ENCODE data around the gene GALNT2. TPM values are rescaled to one million over a fixed set of nuclear protein-coding genes. Genes with fewer than 3 reads are reported as not detected.

GALNT2 gene
- total and polyA plus RNA-seq, 9 of the 15 experiments (the other 6 are each of a cell fraction or from before 2014, with no cell fraction given), result 1.6 to 106 (median 51.9) TPM

GRCh38 chr1:230067419-230067870, 407 bp downstream of the GALNT2 start (continued):
- TF ChIP-seq ZBTB40 (IDR thresholded peaks at IDR 0.05) (0 out of 2 replicates have a peak, but pooled peaks have one; percentile 40), ZBTB40 (CRISPR knock-in tag; IDR thresholded peaks at IDR 0.05) (no peak), NR2C2 (CRISPR knock-in tag; IDR thresholded peaks at IDR 0.05) (peak; percentile 23; the same call in 1 of the 2 replicates), NR2C2 (tag; IDR thresholded peaks at IDR 0.05) (no peak), ETV6 (IDR thresholded peaks at IDR 0.05; ENCODE audit: borderline replicate concordance in 1 of 2, low read depth in 2 of 2, low read length in 1 of 2) (no peak), ETV6 (CRISPR knock-in tag; IDR thresholded peaks at IDR 0.05; ENCODE audit: borderline replicate concordance) (0 out of 2 replicates have a peak, but pooled peaks have one; percentile 48), LARP7 (IDR thresholded peaks at IDR 0.05) (no peak), ZC3H4 (CRISPR knock-in tag; IDR thresholded peaks at IDR 0.05; ENCODE audit: borderline replicate concordance) (no peak), ZNF511 (CRISPR knock-in tag; IDR thresholded peaks at IDR 0.05) (0 out of 2 replicates have a peak, but pooled peaks have one; percentile 1), ZNF263 (CRISPR knock-in tag; IDR thresholded peaks at IDR 0.05; ENCODE audit: borderline replicate concordance) (peak; percentile 9; the same call in 1 of the 2 replicates), ZNF445 (CRISPR knock-in tag; IDR thresholded peaks at IDR 0.05; ENCODE audit: low read depth) (no peak), KAT7 (CRISPR knock-in tag; IDR thresholded peaks at IDR 0.05; ENCODE audit: borderline replicate concordance) (0 out of 2 replicates have a peak, but pooled peaks have one; percentile 70), ZEB2 (IDR thresholded peaks at IDR 0.05) (no peak)
- TF ChIP-seq, protein P1, sequence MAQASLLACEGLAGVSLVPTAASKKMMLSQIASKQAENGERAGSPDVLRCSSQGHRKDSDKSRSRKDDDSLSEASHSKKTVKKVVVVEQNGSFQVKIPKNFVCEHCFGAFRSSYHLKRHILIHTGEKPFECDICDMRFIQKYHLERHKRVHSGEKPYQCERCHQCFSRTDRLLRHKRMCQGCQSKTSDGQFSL (CRISPR knock-in tag; IDR thresholded peaks at IDR 0.05), result peak; percentile 75
- TF ChIP-seq, protein P1 (tag; IDR thresholded peaks at IDR 0.05), result peak in 1 of 2 experiments; percentile 61; a peak in 1 of 4 replicates
- TF ChIP-seq, protein P2, sequence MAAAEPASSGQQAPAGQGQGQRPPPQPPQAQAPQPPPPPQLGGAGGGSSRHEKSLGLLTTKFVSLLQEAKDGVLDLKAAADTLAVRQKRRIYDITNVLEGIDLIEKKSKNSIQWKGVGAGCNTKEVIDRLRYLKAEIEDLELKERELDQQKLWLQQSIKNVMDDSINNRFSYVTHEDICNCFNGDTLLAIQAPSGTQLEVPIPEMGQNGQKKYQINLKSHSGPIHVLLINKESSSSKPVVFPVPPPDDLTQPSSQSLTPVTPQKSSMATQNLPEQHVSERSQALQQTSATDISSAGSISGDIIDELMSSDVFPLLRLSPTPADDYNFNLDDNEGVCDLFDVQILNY (CRISPR knock-in tag; IDR thresholded peaks at IDR 0.05), result 0 out of 2 replicates have a peak, but pooled peaks have one; percentile 37

All from K562 (cell line).